ENCODE measurements around the gene SLC22A3.

Gene SLC22A3

DNA sequence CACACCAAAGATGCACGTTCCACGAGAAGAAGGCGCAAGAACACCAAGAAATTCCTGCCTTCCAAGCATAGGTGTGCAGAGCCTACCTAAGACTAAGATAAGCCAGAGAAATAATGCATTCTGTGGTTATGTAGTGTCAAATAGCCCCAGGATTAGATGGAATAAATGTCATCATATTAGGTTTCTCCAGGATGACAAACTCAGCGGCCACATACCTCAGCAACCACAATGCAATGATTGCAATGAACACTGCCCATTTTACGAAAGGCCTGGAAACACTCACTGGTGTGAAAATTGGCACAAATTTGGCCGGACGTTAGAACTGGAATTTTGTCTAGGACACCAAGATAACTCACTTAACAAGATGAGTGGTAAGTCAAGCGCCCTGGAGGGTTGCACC, 129.7 kb downstream of the SLC22A3 start:
- Histone ChIP-seq H3K36me3 (ENCODE audit: control insufficient read depth, low read length) (no peaks in the 10 kb centered on the region), H3K9me3 (ENCODE audit: control insufficient read depth, insufficient read depth, low read length) (no peaks in the 10 kb centered on the region), H4K20me1 (ENCODE audit: control insufficient read depth, insufficient read depth, low read depth, low read length) (no peaks in the 10 kb centered on the region), H3K27ac (ENCODE audit: low read depth, low read length) (no peak overlapping the region), H3K4me2 (ENCODE audit: low read length) (no peak overlapping the region), H3K9me2 (replicated peaks; ENCODE audit: control insufficient read depth, low read length) (no peaks in the 10 kb centered on the region), H3F3A (ENCODE audit: control insufficient read depth, insufficient read depth) (no peaks in the 10 kb centered on the region), H3K4me1 (ENCODE audit: control insufficient read depth, low read length) (no peaks in the 10 kb centered on the region), H3K27me3 (ENCODE audit: control insufficient read depth, low read length) (no peaks in the 10 kb centered on the region), H3K79me2 (ENCODE audit: control insufficient read depth, low read length) (no peaks in the 10 kb centered on the region), H3K4me3 (ENCODE audit: low read length) (no peak overlapping the region)
- no peak for TF ChIP-seq EZH2phosphoT487 (IDR thresholded peaks at IDR 0.05; ENCODE audit: borderline replicate concordance, low read length)

DNA sequence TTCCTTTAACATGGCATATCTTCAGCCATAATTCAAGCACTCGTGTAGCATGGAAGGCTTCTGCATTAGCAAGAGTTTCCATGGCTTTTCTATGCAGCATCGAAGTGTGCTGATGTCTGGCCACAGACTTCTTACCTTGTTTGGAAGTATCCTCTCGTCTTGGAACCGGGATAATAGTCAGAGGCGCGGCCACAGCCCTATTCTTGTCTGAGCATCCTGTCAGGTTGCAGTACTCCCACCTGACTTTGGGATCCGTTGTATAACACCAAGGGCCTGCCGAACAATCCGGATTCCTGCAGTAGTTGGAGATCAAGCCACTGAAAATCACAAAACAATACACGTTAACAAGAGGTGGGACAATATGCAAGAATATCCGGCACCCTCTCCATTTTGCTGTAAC, 138.9 kb downstream of the SLC22A3 start:
- no peaks in the 10 kb centered on the region for H3K27me3 ChIP-seq (ENCODE audit: control insufficient read depth, low read length)
- no peaks in the 10 kb centered on the region for H3K36me3 ChIP-seq (ENCODE audit: control insufficient read depth, low read length)
- H3K9me3 ChIP-seq (ENCODE audit: control insufficient read depth, insufficient read depth, low read length): no peaks in the 10 kb centered on the region
- H3K4me1 ChIP-seq (ENCODE audit: control insufficient read depth, low read length): no peaks in the 10 kb centered on the region
- H3F3A ChIP-seq (ENCODE audit: control insufficient read depth, insufficient read depth): no peaks in the 10 kb centered on the region
- no peaks in the 10 kb centered on the region for H3K79me2 ChIP-seq (ENCODE audit: control insufficient read depth, low read length)
- no peaks in the 10 kb centered on the region for H3K9me2 ChIP-seq (replicated peaks; ENCODE audit: control insufficient read depth, low read length)
- no peak overlapping the region for H3K4me3 ChIP-seq (ENCODE audit: low read length)
- H3K27ac ChIP-seq (ENCODE audit: low read depth, low read length): no peak overlapping the region
- H3K4me2 ChIP-seq (ENCODE audit: low read length): no peak overlapping the region
- no peaks in the 10 kb centered on the region for H4K20me1 ChIP-seq (ENCODE audit: control insufficient read depth, insufficient read depth, low read depth, low read length)
- TF ChIP-seq, protein P1, sequence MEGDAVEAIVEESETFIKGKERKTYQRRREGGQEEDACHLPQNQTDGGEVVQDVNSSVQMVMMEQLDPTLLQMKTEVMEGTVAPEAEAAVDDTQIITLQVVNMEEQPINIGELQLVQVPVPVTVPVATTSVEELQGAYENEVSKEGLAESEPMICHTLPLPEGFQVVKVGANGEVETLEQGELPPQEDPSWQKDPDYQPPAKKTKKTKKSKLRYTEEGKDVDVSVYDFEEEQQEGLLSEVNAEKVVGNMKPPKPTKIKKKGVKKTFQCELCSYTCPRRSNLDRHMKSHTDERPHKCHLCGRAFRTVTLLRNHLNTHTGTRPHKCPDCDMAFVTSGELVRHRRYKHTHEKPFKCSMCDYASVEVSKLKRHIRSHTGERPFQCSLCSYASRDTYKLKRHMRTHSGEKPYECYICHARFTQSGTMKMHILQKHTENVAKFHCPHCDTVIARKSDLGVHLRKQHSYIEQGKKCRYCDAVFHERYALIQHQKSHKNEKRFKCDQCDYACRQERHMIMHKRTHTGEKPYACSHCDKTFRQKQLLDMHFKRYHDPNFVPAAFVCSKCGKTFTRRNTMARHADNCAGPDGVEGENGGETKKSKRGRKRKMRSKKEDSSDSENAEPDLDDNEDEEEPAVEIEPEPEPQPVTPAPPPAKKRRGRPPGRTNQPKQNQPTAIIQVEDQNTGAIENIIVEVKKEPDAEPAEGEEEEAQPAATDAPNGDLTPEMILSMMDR (IDR thresholded peaks at IDR 0.05; ENCODE audit: low read depth, low read length, poor library complexity, severe bottlenecking): no peak
- TF ChIP-seq EZH2phosphoT487 (IDR thresholded peaks at IDR 0.05; ENCODE audit: borderline replicate concordance, low read length): no peak

DNA sequence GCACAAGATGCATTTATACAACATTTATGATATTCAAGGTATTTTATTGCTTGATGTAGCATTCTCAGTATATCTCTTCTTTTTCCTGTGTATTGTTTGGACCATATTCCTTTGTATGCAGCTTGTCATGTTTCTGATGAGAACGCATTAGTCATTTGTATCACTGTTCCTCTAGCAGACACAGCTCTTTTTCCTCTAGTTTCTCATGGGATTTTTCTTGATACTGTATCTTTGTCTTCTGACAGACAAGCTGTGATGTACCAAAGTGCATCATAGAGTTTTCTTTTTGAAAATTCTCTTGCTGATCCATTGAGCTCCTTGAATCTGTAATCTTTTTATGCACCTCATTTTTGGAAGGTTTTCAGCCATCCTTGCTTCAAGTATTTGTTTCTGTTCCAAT, 140.9 kb downstream of the SLC22A3 start:
- H3K27ac ChIP-seq (ENCODE audit: low read depth, low read length): no peak overlapping the region
- H3K9me3 ChIP-seq (ENCODE audit: control insufficient read depth, insufficient read depth, low read length): no peaks in the 10 kb centered on the region
- no peaks in the 10 kb centered on the region for H4K20me1 ChIP-seq (ENCODE audit: control insufficient read depth, insufficient read depth, low read depth, low read length)
- H3K79me2 ChIP-seq (ENCODE audit: control insufficient read depth, low read length): no peaks in the 10 kb centered on the region
- H3K4me3 ChIP-seq (ENCODE audit: low read length): no peak overlapping the region
- TF ChIP-seq, protein P1 (IDR thresholded peaks at IDR 0.05; ENCODE audit: low read depth, low read length, poor library complexity, severe bottlenecking): no peak
- no peak for TF ChIP-seq EZH2phosphoT487 (IDR thresholded peaks at IDR 0.05; ENCODE audit: borderline replicate concordance, low read length)
- no peak overlapping the region for H3K4me2 ChIP-seq (ENCODE audit: low read length)
- no peaks in the 10 kb centered on the region for H3K27me3 ChIP-seq (ENCODE audit: control insufficient read depth, low read length)
- no peaks in the 10 kb centered on the region for H3K9me2 ChIP-seq (replicated peaks; ENCODE audit: control insufficient read depth, low read length)
- H3K4me1 ChIP-seq (ENCODE audit: control insufficient read depth, low read length): no peaks in the 10 kb centered on the region
- H3F3A ChIP-seq (ENCODE audit: control insufficient read depth, insufficient read depth): no peaks in the 10 kb centered on the region
- no peaks in the 10 kb centered on the region for H3K36me3 ChIP-seq (ENCODE audit: control insufficient read depth, low read length)

DNA sequence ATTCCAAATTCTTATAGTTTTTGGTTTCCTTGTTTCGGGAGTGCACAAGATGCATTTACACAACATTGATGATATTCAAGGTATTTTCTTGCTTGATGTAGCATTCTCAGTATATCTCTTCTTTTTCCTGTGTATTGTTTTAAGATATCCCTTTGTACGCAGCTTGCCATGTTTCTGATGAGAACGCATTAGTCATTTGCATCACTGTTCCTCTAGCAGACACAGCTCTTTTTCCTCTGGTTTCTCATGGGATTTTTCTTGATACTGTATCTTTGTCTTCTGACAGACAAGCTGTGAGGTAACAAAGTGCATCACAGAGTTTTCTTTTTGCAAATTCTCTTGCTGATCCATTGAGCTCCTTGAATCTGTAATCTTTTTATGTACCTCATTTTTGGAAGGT, 146.4 kb downstream of the SLC22A3 start:
- Histone ChIP-seq H3K4me1 (ENCODE audit: control insufficient read depth, low read length) (no peaks in the 10 kb centered on the region), H3K9me3 (ENCODE audit: control insufficient read depth, insufficient read depth, low read length) (no peaks in the 10 kb centered on the region), H3K9me2 (replicated peaks; ENCODE audit: control insufficient read depth, low read length) (no peaks in the 10 kb centered on the region), H3K4me2 (ENCODE audit: low read length) (no peak overlapping the region), H3K4me3 (ENCODE audit: low read length) (no peak overlapping the region), H3K36me3 (ENCODE audit: control insufficient read depth, low read length) (no peaks in the 10 kb centered on the region), H4K20me1 (ENCODE audit: control insufficient read depth, insufficient read depth, low read depth, low read length) (no peaks in the 10 kb centered on the region), H3F3A (ENCODE audit: control insufficient read depth, insufficient read depth) (no peaks in the 10 kb centered on the region), H3K27ac (ENCODE audit: low read depth, low read length) (no peak overlapping the region), H3K27me3 (ENCODE audit: control insufficient read depth, low read length) (no peaks in the 10 kb centered on the region), H3K79me2 (ENCODE audit: control insufficient read depth, low read length) (no peaks in the 10 kb centered on the region)
- TF ChIP-seq EZH2phosphoT487 (IDR thresholded peaks at IDR 0.05; ENCODE audit: borderline replicate concordance, low read length): no peak
- TF ChIP-seq, protein P1 (IDR thresholded peaks at IDR 0.05; ENCODE audit: low read depth, low read length, poor library complexity, severe bottlenecking): no peak
